Stimulated activated CD4-positive, alpha-beta T cell treated with anti-CD3 and anti-CD28 coated beads, Interleukin-4, amount 100 ng/mL, for 4 hours (primary cell): Measurements from ENCODE around the gene SLC35E1.
A peak's percentile ranks its signal among the peaks of the same experiment; 100 is the strongest.
"Not testable (repeated sequence)": the region's sequence is repeated elsewhere in the genome, so short reads cannot be mapped to it uniquely, and the experiment has no call there.

Experiments
- DNase-seq, 2 experiments: peaks; one replicate each; pipeline ENCODE4 v3.0.0-alpha.2; 2020

The SLC35E1 gene

DNA sequence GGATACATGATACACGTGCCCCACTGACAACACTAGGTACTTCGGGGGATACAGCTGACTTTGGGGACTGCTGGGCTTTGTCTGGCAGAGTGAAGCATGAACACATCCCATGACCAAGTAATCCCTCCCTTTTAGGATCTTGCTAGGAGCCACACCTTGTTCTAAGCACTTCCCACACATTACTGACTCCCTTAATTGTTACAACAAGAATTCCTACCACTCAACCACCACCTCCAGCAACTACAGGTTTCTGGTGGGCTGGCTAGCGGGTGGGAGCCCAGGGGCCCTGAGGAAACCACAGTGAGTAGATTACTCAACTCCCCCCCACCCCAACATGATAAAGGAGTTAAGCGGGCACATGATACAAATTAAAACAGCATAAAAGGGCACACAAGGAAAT lies 7.2 kb upstream of the SLC35E1 start:
- DNase-seq = no peak

DNA sequence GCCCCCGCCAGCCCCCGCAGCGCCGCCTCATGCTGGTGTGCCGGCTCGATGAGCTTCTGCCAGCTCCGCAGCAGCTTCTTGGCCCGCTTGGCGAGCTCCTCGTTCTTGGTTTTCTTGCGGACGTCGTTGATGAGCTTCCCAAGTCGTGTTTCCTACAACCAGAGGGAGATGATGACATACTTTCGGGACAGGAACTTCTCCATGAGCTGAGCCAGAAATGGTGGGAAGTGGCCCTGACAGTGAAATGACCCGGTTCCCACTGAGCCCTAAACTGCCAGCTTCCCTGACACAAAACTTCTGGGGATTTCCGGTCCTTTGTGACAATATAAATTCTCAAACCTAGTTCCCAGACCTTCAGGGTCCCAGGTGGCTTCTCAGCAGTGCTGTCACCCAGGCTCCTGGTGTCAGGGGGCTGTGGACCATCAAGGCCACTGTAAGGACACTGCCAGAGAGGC lies 5.3 kb upstream of the SLC35E1 start:
- no peak for DNase-seq

DNA sequence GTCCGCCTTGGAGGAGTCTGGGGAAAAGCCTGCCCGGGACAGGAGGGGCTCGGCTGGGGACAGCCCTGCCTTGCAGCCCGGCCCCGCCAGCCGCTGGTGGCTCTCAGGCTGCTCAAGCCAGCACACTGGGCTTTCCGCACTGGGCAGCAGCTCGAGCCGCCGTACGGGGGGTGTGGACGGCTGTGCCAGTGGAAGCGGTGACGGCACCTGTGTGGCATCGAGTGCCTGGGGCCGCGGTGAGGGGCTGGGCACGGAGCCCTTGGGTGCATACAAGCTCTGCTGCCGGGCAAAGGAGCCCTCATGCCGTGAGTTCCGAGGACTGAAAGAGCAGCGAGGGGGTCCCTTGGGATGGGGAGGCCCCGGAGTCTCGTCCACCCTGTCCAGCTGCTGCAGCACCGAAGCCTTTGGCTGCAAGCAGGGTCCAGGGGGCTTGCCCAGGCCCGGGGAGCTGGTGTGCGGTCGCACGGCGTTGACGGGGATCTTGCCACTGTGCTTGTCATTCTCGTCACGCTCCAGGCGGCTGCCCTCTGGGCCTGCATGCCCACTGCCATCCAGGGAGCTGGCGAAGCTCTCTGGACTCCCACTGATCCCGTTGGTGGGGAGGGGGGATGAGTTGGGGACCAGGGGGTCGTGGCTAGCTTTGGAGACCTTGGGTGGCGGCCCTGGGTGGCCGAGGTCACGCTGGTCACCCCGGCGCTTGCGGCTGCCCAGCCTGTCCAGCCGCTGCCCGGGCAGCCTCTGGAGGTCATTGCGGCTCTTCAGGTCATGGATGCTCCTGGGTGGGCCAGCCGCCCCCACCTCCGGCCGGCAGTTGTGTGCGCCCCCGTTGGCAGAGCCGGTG lies 4.7 kb upstream of the SLC35E1 start:
- no peak for DNase-seq

DNA sequence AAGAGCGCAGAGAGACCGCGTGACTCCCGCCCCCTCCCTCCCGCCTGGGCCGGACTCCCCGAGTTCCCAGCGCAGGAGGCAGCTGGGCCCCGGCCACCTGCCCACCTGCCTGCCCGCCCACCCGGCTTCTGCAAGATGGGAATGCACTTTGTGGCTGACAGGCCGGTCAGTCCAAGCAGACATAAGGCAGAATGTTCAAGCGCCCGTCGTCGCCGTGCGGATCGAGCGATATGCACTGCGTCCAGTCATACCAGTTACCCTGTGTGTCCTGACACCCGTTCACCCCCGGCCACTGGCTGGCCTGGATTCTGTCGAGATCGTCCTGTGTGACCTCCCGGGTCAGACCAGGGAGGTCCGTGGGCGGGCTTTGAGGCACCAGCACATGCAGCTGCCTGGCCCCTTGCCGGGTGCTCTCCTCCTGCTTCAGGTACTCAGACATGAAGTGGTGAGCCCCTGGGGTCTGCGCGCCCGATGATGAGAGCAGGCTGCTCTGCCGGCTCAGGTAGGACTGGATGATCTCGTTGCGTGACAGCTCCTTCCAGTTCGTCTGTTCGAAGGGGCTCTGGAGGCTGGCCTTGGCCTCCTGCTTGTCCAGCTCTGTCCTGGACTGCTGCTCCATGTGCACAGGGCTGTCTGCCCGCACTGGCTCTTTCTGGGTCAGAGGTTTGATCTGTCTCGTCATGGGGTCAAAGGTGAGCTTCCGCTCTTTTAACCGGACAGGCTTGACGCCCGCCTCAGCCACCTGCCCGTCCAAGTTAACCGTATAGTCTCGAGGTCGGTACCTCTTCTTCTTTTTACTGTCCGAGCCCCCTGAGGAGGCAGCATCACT lies 3.9 kb upstream of the SLC35E1 start:
- no peak for DNase-seq

DNA sequence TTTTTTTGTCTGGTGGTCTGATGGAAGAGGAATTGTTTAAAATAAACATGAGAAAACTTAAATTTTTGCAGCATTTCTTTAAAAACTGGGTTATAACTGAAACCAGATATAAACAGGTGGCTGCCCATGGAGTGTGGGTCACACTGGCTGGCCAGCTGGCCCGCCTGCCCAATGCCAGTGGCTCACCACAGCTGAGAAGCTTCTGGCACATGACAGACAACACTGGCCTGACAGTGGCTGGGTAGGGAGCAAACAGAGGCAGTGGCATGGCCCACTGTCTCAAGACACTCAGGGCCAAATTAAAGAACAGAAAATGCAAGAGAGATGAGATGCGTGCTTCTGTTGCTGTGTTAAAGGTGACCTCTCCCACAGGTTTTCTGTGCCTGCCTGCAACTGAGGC lies 3.1 kb upstream of the SLC35E1 start:
- DNase-seq = no peak

DNA sequence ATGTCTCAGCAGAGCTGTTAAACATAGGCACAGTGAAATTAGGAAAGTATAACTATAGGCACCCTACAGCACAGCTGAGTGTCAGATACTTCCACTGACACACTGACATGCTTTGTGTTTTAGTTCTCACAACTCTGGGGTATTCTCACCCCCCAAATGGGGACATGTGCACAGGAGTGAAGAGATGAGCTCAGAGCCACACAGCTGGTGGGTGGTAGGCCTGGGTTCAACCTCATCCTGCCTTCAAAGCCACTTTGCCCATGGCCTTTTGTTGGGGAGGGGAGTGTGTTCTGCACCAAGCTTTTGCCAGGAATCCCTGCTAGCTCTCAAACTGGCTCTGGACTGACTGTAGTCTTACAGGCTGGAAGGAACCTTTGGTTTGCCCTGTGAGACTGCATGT lies 1.7 kb upstream of the SLC35E1 start:
- no peak for DNase-seq

DNA sequence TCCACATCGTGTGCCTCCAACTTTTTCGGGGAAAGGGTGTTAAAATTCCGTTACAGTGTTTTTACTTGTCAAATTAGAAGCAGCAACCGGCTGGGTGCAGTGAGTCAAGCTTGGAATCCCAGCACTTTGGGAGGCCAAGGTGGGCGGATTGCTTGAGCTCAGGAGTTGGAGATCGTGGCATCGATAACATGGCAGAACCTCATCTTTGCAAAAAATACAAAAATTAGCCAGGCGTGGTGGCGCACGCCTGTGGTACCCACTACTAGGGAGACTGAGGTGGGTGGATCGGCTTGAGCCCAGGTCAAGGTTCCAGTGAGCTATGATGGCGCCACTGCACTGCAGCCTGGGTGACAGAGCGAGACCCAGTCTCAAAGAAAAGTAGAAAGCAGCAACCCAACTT lies 1.1 kb upstream of the SLC35E1 start:
- no peak for DNase-seq

DNA sequence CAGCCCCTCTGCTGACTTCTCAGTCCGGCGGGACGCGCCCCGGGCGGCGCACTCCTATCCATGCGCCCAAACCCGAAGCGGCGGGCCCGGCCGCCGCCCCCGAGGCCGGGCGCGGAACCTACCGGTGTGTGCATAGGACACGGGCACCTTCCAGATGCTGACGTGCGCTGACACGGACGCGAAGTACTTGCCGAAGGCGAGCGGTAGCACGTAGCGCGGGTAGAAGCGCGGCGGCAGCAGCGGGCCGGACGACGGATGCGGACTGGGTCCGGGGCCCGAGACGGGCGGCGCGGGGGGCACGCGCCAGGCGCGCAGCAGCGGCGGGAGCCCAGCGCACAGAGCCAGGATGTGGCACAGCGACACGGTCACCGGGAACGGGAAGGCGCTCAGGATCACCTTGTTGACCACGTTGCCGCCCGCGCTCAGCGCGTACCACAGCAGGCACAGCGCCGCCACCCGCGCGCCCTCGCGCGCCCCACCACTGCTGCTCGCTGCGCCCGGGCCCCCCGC lies 338 bp downstream of the SLC35E1 start:
- peak in 1 of 2 experiments; percentile 25 for DNase-seq

DNA sequence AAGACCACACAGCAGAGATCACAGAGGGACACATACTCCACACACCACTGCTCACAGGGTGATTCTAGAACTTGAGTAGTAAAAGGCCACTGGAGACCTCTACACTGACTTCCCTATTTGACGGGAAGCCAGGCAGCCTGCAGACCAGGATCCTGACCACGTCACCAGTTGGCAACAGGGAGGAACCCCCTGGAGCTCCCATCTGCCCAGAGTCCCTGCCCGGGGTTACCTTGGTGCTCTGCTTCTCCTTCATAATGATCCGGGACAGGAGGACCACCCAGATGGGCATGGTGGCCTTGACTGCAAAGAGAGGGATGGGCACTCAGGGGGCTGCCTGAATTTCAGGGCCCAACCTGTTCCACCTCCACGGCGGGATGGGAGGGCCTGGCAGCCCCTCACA lies 932 bp downstream of the SLC35E1 start:
- no peak for DNase-seq

DNA sequence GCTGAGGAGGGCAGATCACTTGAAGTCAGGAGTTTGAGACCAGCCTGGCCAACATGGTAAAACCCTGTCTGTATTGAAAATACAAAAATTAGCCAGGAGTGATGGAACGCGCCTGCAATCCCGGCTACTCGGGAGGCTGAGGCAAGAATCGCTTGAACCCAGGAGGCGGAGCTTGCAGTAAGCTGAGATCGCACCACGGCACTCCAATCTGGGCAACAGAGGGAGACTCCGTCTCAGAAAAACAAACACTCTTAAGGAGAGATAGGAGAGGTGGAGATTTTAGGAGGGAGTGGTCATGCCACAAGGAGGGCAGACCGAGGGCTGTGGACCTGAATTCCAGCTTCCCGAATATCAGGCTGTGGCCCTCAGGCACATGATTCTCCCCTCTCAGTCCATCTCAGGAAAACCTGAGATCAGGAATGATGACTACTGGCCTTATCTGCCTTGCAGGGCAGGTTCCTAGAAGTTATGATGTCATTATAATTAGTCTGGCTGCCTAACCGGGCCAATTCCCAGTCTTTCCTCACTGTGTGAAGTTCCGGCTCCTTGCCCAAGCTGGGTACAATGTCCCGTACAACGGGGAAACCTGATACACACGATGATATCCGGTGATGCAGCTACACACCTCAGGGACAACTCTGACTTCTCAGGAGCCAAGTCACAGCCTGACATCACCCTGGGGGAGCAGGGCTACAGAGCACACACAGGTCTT lies 2.5 kb downstream of the SLC35E1 start:
- DNase-seq = no peak

DNA sequence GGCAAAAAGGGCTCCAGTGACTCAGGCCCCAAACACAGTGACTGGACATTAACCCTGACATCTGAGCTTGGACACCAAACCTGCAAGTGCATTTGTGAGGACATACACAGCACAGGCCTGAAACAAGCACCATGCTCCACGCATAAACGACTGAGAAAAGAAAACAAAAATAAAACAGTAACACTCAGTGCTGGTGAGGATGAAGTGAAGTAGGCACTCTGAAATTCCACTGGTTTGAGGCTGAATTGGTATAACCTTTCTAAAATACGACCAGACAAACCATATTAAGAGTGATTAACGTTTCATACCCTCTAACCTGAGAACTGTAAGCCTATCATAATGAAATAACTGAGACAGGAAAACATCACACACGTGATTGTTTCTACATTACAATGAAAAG lies 5.5 kb downstream of the SLC35E1 start:
- DNase-seq = no peak

DNA sequence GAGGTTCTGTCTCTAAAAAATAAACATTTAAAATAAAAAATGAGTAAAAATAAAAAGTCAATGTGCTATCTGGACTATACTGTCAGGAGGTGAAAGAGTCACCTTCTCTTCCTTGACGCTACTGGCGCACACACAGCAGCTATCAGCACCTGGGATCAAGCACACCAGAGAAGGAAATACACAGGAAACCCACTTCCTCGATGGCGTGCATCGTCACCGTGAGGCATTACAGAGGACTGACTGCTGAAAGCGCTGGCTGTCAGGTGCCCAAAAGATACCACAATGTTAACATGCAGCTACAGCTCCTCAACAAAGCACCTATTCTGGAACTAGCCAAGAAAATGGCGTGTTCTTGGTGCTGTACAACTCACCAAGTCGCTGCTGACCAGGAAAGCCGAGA lies 6.1 kb downstream of the SLC35E1 start:
- DNase-seq = peak in 1 of 2 experiments; percentile 75

DNA sequence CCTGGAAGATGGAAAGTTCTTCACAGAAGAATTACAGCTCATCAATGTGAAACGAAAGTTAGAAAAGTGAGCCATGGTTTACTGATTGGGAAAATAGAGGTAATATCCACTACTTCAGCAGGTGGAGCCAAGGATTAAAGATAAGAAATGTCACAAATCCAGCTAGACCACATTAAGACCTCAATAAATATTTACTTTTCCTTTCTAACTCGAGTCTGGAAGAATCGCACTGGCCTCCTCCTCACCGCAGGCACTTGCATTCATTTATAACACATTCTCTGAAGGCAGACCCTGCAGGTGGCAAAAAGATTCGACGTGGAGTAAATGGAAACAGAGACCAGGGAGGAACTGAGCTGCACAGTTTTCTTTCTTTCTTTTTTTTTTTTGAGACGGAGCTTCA lies 7.4 kb downstream of the SLC35E1 start:
- DNase-seq = no peak

DNA sequence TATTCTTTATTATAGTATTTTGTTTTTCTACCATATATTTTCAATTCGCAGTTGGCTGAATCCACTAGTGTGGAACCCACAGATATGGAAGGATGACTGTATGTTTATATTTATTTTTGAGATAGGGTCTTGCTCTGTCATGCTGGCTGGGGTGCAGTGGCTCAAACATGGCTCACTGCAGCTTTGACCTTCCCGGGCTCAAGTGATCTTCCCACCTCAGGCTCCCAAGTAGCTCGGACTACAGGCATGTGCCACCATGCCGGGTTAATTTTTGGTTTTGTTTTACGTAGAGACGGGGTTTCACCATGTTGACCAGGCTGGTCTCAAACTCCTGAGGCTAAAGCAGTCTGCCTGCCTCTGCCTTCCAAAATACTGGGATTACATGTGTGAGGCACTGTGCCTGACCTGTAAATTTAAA lies 9.6 kb downstream of the SLC35E1 start:
- no peak for DNase-seq

DNA sequence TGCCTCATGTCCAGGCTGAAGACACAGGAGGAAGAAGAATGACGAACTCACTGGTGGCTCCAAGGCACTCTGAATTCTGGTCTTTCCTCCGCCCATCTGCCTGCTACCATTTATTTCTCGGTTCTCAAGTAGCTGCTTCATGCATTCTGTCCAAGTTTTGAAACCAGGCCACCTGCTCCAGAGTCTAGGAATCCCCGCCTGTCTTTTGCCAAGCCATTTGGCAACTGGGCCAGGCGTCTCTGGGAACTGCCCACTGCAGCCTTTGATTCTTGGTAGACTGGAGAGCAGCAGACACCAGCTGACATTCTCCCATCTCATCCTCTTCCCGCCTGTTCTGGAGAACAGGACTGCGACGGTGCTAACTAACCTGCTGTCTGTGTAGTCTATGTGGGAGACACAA lies 10.8 kb downstream of the SLC35E1 start:
- no peak for DNase-seq

DNA sequence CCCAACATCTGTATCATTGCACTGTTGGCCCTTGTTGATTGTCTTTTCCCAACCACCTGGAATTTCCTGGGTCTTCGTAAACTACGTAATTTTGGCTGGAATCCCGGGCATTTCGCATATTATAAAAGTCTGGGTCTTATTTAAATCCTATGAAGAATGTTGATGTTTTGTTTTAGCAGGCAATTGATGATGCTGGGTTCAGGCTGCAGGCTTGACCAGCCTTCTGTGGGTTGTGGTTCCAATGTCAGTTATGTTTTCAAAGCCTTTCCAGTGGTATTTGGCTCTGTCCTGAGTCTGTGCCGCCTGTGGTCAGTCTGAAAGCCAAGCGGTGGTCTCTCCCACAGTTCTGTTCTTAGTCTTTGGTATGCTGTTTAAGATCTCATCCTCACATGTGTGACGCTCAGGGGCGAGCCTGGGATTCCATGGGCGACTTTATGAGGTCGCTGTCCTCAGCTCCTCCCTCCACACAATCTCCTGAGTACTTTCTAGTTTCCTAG lies 12.4 kb downstream of the SLC35E1 start:
- DNase-seq = no peak

DNA sequence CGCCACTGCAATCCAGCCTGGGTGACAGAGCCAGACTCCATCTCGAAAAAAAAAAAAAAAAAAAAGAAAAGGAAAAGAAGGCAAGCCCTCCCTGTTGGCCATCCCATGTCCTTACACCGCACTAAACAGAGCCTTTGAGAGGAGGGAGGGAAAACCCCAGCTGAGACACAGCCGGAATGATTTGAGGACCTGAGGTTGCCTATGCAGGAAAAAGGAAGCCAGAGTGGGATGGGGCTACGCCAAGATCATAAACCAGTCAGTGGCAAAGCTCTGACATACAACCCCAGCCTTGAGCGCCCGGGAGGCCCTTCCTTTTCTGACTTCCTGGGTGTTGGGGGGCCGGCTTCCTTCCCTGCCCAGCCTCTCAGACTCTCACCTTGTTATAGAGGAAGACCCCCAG lies 17.4 kb downstream of the SLC35E1 start:
- DNase-seq = no peak

DNA sequence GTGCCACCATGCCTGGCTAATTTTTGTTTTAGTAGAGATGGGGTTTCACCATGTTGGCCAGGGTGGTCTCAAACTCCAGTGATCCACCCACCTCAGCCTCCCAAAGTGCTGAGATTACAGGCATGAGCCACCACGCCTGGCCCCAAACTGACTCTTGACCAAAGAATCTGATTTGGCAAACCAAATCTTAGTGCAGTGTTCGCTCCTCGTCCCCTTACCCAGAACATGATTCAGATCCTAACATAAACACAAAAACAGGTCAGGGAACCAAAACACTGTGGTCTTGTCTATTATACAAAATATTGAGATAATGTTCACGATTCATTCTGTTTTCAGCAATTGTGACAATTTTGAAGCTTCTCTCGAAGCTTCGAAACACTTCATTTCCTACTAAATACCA lies 20.3 kb downstream of the SLC35E1 start:
- not testable (repeated sequence) for DNase-seq

DNA sequence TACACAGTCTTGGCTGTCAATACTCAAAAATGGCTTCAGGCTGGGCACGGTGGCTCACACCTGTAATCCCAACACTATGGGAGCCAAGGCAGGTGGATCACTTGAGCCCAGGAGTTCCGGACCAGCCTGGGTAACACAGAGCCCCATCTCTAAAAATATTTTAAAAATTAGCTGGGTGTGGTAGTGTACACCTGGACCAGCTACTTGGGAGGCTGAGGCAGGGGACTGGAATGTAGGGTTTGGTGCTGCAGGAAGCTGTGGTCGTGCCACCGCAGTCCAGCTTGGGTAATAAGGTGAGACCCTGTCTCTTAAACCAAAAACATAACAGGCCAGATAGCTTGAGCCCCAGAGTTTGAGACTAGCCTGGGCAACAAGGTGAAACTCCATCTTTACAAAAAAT lies 23.3 kb downstream of the SLC35E1 start:
- no peak for DNase-seq

DNA sequence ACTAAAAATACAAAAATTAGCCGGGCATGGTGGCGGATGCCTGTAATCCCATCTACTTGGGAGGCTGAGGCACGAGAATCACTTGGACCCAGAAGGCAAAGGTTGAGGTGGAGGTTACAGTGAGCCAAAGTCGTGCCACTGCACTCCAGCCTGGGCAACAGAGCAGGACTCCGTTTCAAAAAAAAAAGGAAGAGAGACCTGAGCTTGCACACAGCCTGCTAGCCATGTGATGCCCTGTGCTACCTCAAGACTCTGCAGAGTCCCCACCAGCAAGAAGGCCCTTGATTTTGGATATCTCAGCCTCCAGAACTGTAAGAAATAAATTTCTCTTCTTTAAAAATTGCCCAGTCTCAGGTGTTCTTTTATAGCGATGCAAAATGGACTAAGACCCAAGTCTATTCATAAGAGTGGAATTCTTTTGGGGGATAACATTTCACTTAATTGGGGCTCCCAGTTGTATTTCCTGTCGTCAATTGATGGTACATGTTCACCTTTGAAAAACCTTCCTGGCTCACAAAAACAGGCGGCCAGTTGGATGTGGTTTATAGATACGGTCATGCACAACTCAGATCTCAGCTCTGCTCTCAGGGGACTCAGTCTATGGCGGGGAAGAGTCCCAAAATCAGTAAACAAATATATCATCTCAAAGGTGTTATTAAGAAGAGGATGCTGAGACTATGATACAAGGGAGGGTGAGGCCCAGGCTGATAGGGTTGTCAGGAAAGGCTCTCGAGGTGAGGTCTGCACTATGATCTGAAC lies 27.6 kb downstream of the SLC35E1 start:
- no peak for DNase-seq

DNA sequence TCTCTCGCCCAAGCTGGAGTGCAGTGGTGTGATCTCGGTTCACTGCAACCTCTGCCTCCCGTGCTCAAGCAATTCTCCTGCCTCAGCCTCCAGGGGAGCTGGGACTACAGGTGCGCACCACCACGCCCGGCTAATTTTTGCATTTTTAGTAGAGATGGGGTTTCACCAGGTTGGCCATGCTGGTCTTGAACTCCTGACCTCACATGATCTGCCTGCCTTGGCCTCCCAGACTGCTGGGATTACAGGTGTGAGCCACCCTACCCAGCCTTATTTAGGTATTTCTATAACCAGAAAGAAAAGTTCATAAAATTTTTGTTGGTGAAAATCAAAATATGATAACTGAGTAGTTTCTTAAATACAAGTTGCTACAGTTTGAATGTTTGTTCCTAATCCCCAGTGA lies 28.5 kb downstream of the SLC35E1 start:
- not testable (repeated sequence) for DNase-seq

DNA sequence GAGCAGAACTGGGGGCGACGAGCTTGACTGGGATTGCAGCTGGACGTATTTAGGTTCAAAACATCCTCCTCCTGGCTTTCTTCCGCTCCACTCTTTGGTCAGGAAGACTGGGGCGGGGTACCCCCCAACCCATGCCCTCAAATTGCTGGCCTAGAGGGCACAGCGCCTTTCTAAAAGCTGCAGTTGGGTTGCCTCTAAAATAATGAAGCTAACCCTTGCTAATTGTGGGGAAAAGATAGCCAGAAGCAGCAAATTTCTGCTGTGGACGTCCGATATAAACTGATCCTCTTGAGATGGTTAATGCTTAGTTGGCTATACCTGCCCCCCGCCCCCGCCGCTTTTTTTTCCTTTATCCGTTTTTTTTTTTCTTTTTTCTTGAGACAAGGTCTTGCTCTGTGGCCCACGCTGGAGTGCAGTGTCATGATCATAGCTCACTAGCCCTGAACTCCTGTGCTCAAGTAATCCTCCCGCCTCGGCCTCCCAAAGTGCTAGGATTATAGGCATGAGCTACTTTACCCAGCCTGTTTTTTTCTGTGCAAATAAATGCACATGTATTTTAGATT lies 29.2 kb downstream of the SLC35E1 start:
- no peak for DNase-seq
